Thyroid gland (tissue), 4 donors: ENCODE data around the gene WFDC1.

Experiments used
- CTCF ChIP-seq, 6 experiments: fragments of 200-600 bp in 3 of 6; fragments of 450-650 bp in 3 of 6; sonication (generic) in 3 of 6; IDR thresholded peaks; one replicate each; pipeline ENCODE4 v1.5.1; 2016 to 2019; ENCODE audit warnings: antibody characterized with exemption in 6 of 6, mild to moderate bottlenecking in 2 of 6, inconsistent platforms in 1 of 6, moderate library complexity in 1 of 6
- POLR2A ChIP-seq, 2 donors: fragments of 450-650 bp; IDR thresholded peaks; one replicate each; pipeline ENCODE4 v1.6.1; 2017; ENCODE audit warnings: antibody characterized with exemption in 2 of 2, mild to moderate bottlenecking in 2 of 2, moderate library complexity in 1 of 2

GRCh38 chr16:84308120-84308519, 13.4 kb downstream of the WFDC1 start:
- TF ChIP-seq CTCF (IDR thresholded peaks at IDR 0.05) (peak in 4 of 6 experiments; percentile 27 to 47 (median 34)), POLR2A (IDR thresholded peaks at IDR 0.05) (no peak)
